Myocyte (in vitro differentiated cells): Measurements from ENCODE around the gene TARS2. TPM values are rescaled to one million over a fixed set of nuclear protein-coding genes. Genes with fewer than 3 reads are reported as not detected.

Experiments used
- DNase-seq: peaks from one replicate; pipeline ENCODE4 v3.0.0-alpha.2; 2012; ENCODE audit warnings: low read depth
- total RNA-seq: library from RNA; depleted of rRNA; stranded (reverse); fragments of >200 nt; gene quantifications from 2 replicates; pipeline ENCODE4 v1.2.3, GENCODE V29; 2014

TARS2 gene
- total RNA-seq, 1 donor from 2014 or later: 19.2 TPM

DNA sequence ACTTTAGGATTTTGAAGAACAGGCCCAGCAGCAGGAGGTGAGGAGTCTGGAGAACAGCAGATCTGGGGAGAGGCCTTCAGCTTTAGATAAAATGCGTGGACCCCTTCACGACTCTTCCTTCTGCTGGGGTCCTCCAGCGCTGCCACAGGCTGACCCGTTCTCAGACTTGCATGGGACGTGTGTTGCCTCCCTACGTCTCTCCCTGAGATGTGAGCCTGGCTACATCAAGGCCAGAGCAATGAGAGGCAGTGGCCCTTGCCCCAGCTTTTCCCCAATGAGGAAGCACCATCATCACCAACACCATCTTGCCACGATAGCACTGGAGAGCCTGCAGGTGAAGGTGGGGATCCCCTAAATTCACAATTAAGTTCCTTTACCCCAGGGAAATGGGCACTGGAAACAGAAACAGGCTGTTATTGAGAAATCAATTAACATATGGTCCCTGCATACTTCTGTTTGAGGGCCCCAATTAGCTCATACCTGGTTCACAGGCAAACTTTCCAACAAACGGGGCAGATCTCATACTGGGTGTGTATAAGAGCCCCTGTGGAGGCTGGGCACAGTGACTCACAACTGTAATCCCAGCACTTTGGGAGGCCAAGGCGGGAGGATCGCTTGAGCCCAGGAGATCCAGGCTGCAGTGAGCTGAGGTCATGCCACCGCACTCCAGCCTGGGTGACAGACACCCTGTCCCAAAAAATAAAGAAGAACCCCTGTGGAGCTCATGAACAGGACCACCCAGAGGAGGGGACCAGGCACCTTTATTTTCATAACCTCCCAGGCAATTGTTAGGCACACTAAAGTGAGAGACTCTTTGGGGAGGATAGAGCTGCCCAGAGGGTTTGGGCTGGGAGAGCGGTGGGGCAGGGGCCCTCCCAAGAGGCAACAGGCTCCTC, 49.9 kb downstream of the TARS2 start:
- DNase-seq: no peak

DNA sequence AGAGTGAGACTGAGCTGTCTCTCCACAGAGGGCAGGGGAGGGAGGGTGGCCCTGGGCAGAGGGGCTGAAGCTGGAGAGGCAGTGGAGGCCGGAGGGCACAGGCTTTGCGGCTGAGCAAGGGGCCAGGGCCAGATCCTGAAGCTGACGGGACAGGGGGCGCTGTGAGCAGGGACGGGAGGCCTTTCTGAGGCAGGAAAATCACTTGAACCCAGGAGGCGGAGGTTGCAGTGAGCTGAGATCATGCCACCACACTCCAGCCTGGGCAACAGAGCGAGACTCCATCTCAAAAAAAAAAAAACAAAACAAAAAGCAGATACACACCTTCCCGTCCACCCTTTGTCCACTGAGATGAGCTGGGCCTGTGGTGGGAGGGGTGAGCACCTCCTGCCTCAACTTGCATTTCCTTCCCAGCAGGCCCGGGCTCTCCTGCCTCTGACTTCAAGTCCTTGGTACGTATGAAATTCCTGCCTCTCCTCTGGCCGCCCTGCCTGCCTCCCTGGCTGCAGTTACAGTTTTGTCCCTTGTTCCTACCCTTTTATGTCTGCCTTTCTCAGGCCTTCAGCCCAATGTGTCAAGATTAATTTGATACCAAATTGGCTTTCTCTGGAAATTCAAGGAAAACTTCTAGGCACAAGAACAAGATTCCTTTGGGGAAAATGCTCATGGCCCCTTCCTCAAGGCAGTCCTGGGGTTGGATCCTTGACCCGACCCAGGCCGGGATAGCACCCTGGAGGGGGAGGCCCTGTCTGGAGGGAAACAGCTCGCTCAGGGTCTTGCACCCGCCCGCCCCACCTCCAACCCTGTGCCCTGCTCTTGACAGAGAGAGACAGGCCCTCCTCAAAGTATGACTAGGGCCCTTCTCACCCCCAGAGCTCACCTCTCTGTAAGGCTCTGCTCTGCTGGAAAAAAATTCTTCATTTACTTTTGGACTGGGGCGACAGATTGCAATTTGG, 50.8 kb downstream of the TARS2 start:
- peak; percentile 76 for DNase-seq

DNA sequence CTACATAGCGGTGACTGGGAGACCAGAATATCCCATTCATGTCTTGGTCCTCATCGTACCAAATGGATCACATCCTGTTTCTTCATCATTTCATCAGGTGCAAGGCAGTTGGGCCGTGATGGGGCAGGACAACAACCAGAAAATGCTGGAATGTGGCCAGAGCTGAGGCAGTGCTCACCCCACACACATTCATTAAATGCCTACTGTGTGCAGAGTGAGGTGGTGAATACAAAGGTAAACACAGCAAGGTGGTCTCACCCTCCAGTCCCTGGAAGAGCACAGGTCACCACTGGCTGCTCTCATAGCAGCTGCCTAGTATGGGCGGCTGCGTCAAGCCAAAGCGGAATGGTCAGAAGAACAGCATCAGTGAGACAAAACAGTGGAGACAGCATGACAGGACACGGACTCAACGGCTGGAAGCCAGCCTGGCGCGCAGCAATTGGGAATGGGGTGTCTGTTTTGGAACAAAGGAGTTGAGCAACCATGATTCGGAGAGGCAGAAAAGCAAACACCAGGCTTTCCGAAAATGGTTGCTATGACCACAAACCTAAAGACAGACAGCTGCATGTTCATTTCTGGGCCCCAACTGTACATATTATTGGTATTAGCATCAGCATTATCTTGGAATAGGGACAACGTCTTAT, 56.4 kb downstream of the TARS2 start:
- peak; percentile 53 for DNase-seq

DNA sequence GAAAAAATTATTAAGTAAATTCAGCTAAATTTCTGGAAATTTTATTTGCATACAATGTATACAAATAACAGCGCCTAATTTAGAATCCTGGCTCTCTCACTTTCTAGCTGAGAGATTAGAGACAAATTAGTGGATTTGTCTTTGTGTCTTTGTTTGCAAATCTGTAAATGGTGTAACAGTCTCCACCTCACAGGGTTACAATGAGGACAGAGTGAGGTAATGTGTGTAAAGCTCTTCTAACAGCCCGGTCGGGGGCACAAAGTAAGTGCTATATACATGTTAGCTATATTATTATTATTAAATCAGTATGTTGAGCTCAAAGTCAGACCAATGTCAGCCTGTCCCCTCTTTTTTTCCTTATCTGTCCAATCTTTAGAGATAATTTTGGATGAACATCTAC, 57.0 kb downstream of the TARS2 start:
- peak; percentile 7 for DNase-seq

DNA sequence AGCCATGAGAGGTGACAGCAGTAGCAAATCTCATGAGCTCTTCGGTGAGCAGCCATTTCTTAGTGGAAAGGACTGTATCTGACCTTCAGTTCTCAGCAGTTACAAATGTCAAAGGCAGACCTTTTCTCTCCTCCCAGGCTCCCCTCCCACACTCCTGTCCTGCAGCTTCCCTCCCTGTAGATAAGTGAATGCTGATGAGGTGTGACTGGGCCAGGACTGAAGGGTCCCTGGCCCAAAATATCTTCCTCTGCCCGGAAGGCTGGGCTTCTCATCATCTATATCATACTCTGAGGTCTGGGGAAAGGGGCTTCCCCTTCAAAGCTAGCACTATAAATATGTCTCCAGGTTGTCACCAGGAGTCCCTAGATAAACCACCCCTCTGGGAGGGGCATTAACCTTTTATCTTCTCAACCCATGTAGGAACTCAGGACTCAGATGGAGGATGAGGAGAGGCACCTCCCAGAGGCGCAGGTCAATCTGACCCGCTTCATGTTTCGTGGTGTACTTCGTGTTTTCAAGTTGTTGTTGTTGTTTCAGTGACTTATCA, 58.3 kb downstream of the TARS2 start:
- DNase-seq: no peak

DNA sequence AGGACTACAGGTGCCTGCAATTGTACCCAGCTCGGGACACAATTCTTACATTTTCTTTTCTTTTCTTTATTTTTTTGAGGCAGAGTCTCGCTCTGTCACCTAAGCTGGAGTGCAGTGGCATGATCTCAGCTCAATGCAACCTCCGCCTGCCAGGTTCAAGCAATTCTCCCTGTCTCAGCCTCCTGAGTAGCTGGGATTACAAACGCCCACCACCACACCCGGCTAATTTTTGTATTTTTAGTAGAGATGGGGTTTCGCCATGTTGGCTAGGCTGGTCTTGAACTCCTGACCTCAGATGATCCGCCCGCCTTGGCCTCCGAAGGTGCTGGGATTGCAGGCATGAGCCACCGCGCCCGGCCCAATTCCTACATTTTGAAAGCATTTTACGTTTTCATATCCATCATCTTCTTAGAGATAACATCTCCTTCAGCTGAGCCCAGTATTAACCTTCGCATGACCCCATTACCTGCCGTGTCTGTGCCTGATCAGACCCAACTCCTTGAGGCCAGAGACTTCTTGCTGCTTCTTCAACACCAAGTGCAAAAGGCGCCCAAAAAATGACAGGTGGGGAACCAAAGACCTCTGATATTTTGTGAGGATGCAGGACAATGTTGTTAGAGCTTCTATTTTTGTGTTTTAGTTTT, 59.2 kb downstream of the TARS2 start:
- no peak for DNase-seq

DNA sequence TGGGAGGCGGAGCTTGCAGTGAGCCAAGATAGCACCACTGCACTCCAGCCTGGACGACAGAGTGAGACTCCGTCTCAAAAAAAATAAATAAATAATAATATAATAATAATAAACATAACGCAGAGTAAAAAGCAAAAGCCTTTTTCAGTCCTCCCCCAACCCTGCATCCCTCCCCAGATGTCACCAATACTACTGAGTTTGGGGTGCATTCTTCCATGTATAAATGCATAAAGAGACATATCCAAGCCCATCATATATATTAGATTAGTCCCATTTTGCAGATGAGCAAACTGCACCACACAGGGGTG, 61.1 kb downstream of the TARS2 start:
- DNase-seq: no peak

DNA sequence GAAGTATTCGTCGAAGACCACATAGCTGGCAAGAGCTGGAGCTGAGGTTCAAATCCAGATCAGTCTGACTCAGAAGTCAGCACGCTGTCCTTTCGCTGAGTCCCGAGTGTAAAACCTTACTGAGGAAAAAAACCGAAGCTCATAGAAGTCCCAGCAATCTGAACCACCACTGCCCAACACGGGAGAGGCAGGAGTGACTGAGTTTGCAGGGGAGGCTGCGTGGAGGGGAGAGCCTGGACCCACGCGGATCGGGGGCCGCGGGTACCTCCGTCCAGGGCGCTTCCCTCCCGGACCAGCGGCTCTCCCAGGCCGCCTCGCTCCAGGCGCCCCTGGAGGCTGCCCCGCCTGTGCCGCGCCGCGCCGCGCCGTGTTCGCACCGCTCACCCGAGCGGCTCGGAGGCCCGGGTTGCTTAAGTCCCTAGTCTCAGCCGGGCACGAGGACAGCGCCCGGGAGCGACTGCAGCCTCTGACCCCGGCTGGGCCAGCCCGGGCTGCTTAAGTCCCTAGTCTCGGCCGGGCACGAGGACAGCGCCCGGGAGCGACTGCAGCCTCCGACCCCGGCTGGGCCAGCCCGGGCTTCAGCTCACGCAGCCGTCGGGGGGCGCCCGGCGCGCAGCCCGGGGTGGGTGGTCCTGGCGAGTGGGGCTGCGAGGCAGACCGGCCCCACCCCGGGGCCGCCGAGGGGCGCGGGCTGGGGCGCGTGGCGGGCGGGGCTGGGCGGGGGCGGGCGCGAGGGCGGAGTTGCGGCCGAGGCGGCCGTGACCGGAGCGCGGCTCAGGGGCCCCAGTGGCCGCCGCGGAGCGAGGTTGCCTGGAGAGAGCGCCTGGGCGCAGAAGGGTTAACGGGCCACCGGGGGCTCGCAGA, 61.6 kb downstream of the TARS2 start, which contains the start of gene ADAMTSL4:
TSS of gene ADAMTSL4 (plus strand) at position 777 of the 864 bp plus-strand sequence. CDS start 2,881 bp downstream, outside the sequence.
- DNase-seq: peak; percentile 80

DNA sequence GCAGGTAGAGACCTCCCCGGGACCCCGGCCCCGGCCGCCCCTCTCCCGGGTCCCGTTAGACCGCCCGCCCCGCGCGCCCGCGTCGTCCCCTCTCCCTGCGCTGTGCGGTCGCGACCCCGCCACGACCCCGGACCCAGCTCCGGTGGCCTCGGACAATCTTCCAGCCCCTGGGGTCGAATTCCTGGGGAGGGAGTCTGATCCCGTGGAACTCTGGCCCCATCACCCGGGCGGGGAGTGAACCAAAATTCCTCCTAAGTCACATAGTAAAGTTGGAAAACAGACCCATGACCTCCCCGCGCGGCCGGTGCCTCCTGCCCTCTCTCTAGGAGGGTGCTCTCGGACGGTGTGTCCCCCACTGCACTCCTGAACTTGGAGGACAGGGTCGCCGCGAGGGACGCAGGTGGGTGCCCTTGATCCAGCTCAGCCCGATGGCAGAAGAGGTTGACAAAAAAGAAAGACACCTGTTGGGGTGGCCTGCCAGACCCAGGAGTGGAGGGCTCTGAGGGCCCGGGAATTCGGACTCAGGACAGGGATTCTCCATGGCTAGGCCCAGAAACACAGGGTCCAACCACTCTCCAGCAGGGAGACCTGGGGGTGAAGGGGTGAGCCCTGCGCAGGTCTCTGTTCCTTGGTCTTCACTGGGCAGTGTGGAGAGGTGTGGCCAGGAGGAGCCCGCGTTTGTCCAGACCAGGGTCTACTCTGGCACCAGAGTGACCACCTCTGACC, 62.4 kb downstream of the TARS2 start:
- peak; percentile 52 for DNase-seq

DNA sequence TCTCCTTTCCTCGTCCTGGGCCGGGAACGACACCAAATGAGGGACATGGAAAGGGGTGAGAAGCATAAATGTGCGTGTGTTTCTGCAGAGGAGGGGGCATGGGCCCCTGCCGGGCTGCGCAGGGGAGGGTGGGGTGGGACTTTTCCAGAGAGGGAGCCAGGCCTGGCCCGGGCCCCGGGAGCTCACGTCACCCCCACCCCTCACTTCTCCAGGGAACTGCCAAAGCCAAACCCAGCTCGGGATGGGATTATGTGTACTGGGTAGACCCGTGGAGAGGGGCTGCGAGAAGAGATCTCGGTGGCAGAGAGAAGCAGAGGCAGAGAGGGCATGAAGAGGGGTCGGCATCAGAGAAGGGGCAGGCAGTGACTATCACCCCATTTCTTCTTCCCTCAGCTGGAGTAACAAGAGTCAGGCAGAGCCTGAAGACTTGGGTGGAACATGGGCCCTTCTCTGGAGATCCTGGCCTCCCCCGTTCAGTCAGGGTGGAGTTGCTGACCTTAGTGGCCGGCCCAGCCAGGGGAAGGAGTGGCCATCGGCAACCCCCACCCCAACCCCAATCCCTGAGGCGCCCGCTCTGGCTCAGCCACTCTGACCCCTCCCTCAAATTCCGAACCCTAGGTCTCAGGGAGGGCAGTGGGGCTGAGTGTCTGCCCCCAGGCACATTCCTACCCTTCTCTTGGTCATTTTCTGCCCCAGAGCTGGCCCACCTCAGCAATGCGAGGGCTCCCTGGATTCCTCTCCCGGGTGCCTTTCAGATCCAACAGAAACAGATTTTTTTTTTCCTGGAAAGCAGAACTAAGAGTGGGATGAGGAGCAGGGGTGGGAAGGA, 63.2 kb downstream of the TARS2 start:
- peak; percentile 14 for DNase-seq

DNA sequence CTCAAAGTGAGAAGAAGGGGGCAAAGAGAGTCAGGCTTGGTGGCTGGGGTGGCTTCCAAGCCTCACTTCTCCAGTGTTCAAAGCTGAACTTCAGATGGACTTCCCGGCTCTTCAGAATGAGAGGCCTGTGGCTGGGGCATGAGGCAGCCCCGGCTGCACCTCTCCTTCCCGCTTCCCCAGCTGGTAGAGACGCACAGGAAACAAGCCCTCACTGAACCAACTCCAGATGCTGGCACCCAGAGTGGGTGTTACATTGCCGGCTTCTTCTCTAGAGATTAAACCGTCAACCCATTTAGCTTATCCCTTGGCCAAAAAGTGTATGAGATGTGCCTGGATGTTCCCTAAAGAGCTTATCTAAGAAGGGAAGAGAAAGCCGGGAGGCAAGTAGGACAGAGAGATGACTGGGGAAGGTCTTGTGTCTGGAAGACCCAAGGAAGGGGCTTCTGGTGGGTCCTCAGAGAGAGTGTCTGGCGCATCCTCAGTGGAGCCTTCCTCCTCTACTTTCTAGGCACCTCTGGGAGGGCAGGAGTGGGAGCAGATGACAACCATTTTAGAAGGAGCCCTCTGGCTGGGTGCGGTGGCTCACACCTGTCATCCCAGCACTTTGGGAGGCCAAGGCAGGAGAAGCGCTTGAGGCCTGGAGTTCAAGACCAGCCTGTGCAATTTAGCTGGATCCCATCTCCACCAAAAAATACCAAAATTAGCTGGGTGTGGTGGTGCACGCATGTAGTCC, 64.0 kb downstream of the TARS2 start:
- DNase-seq: peak; percentile 5

DNA sequence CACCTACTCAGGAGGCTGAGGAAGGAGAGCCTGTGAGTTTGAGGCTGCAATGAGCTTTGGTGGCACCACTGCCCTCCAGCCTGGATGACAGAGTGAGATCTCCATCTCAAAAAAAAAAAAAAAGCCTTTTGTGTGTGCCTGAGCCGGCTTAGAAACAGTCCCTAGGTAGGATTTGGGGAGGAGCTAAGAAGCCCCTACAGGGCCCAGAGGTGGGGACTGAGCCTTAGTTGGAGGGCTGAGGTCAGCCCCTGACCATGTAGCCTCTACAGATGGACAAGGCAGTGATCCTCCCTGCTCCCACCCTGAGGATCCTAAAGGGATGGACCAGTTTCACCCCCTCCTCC, 64.5 kb downstream of the TARS2 start:
- DNase-seq: peak; percentile 3

DNA sequence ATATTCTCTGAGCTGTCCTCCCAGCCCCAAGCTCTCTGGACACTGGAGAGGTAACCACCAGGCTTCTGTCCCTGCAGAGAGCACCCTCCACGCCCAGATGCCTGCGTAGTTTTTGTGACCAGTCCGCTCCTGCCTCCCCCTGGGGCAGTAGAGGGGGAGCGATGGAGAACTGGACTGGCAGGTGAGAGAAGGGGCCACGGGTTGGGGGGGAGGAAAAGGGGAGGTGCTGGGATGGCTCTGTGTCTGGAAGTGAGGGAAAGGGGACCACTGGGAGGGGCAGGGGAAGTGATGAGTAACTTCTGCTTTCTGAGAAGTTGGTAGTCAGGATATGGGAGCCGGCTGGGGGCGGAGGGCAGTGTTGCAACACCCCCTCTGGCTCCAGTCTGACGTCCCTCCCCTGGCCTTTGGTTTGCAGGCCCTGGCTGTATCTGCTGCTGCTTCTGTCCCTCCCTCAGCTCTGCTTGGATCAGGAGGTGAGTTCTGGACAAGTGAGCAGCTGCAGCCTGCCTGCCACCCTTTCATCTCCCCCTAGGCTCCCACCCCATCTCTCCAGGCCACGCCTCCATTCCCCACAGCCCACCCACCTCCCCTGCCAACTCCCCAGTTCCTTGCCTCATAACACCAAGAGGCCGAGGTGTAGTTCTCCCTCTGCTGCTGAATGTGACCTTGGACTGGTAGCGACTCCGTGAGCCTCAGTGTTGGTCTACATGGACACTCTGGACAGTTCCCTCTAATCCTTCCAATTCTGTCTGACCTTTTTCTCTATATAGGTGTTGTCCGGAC, 65.1 kb downstream of the TARS2 start:
- DNase-seq: peak; percentile 66

DNA sequence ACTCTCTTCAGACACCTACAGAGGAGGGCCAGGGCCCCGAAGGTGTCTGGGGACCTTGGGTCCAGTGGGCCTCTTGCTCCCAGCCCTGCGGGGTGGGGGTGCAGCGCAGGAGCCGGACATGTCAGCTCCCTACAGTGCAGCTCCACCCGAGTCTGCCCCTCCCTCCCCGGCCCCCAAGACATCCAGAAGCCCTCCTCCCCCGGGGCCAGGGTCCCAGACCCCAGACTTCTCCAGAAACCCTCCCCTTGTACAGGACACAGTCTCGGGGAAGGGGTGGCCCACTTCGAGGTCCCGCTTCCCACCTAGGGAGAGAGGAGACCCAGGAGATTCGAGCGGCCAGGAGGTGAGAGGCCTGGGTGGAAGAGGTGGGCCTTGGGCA, 65.7 kb downstream of the TARS2 start:
- DNase-seq: no peak

DNA sequence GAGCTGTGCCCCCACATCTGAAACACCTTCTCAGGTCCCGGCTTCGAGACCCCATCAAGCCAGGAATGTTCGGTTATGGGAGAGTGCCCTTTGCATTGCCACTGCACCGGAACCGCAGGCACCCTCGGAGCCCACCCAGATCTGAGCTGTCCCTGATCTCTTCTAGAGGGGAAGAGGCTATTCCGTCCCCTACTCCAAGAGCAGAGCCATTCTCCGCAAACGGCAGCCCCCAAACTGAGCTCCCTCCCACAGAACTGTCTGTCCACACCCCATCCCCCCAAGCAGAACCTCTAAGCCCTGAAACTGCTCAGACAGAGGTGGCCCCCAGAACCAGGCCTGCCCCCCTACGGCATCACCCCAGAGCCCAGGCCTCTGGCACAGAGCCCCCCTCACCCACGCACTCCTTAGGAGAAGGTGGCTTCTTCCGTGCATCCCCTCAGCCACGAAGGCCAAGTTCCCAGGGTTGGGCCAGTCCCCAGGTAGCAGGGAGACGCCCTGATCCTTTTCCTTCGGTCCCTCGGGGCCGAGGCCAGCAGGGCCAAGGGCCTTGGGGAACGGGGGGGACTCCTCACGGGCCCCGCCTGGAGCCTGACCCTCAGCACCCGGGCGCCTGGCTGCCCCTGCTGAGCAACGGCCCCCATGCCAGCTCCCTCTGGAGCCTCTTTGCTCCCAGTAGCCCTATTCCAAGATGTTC, 66.3 kb downstream of the TARS2 start:
- no peak for DNase-seq

DNA sequence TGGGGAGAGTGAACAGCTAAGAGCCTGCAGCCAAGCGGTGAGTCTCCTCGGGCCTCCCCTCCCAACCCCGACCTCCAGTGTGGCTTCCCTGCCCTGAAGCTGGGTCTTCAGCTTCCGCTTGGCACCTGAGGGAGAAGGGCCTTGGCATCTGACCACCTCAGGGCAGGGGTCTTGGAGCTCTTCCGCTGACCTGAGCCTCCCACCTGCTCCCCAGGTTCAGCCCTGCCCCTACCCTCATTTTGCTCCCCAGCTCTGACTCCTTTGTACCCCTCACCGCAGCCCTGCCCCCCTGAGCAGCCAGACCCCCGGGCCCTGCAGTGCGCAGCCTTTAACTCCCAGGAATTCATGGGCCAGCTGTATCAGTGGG, 66.8 kb downstream of the TARS2 start:
- DNase-seq: no peak
